B cell (primary cell): ENCODE data around the gene LRBA. TPM values are rescaled to one million over a fixed set of nuclear protein-coding genes. Genes with fewer than 3 reads are reported as not detected.

Source experiments
- ATAC-seq: fragments of 200-7000 bp; cut with Tn5 transposase; one replicate; pipeline ENCODE4 v1.10.0; 2021; ENCODE audit warnings: low read depth, mild to moderate bottlenecking, moderate number of reproducible peaks, moderate library complexity
- CTCF ChIA-PET: fragments of 350-600 bp; sonication (Branson Sonifier 250); formaldehyde crosslinking; loops from one replicate; lab custom pipeline; 2021; ENCODE audit warnings: antibody characterized with exemption, inconsistent platforms; lab: Charles Lee
- POLR2A ChIA-PET: fragments of 350-600 bp; sonication (Branson Sonifier 250); formaldehyde crosslinking; loops from one replicate; lab custom pipeline; 2021; ENCODE audit warnings: antibody characterized with exemption; lab: Charles Lee
- DNase-seq: peaks from one replicate; pipeline ENCODE4 v3.0.0; 2013
- H2AFZ ChIP-seq: 2 replicates; pipeline ENCODE4 v1.6.1; 2012; ENCODE audit warnings: mild to moderate bottlenecking, low read depth, low read length; ENCODE audit not compliant: insufficient read depth, poor library complexity, severe bottlenecking
- H3K27ac ChIP-seq, 2 donors: 1 replicate in 1 of 2; 2 replicates in 1 of 2; pipeline ENCODE4 v1.5.1; 2012 to 2013; ENCODE audit warnings: low read length in 2 of 2, mild to moderate bottlenecking in 2 of 2, moderate library complexity in 1 of 2
- H3K27me3 ChIP-seq, 4 experiments: fragments of 200-600 bp in 1 of 4; sonication (generic) in 1 of 4; replicated peaks in 1 of 4; 1 replicate in 2 of 4; 2 replicates in 2 of 4; pipeline versions ENCODE4 v1.6.1 to v1.7.0; 2013 to 2016; ENCODE audit warnings: low read length in 3 of 4, mild to moderate bottlenecking in 2 of 4, mixed read lengths in 1 of 4, moderate library complexity in 1 of 4; ENCODE audit not compliant: insufficient read depth in 4 of 4, control insufficient read depth in 3 of 4; ENCODE audit errors: control extremely low read depth in 1 of 4
- H3K36me3 ChIP-seq, 2 experiments: replicated peaks in 1 of 2; 1 replicate in 1 of 2; 2 replicates in 1 of 2; pipeline versions ENCODE4 v1.6.1 to v1.7.1; 2013; ENCODE audit warnings: low read length in 1 of 2; ENCODE audit not compliant: insufficient read depth in 2 of 2, control insufficient read depth in 1 of 2; ENCODE audit errors: control extremely low read depth in 1 of 2, extremely low read depth in 1 of 2
- H3K4me1 ChIP-seq, 2 donors: fragments of 200-600 bp in 1 of 2; sonication (generic) in 1 of 2; 1 replicate in 1 of 2; 2 replicates in 1 of 2; pipeline versions ENCODE4 v1.5.1 to v1.6.1; 2013 to 2017; ENCODE audit warnings: low read length in 2 of 2; ENCODE audit not compliant: control insufficient read depth in 2 of 2, insufficient read depth in 2 of 2
- H3K4me2 ChIP-seq: replicated peaks from 2 replicates; pipeline ENCODE3; 2012; ENCODE audit warnings: mild to moderate bottlenecking, low read depth, low read length; ENCODE audit not compliant: poor library complexity, severe bottlenecking
- H3K4me3 ChIP-seq, 5 experiments: fragments of 200-600 bp in 1 of 5; sonication (generic) in 1 of 5; 1 replicate in 3 of 5; 2 replicates in 2 of 5; pipeline versions ENCODE4 v1.5.1 to v1.7.0; 2011 to 2016; ENCODE audit warnings: low read length in 4 of 5, mild to moderate bottlenecking in 4 of 5, low read depth in 2 of 5, control low read depth in 1 of 5, moderate library complexity in 1 of 5; ENCODE audit not compliant: insufficient read depth in 1 of 5; ENCODE audit errors: control extremely low read depth in 1 of 5, extremely low read depth in 1 of 5
- H3K79me2 ChIP-seq: fragments of 200-600 bp; sonication (generic); one replicate; pipeline ENCODE4 v1.6.0; 2016; ENCODE audit warnings: low read length; ENCODE audit not compliant: control insufficient read depth, insufficient read depth
- H3K9ac ChIP-seq: fragments of 200-600 bp; sonication (generic); 2 replicates; pipeline ENCODE4 v1.6.1; 2017; ENCODE audit warnings: mild to moderate bottlenecking, low read length, moderate library complexity
- H3K9me3 ChIP-seq, 3 donors: one replicate each; pipeline versions ENCODE4 v1.6.1 to v1.7.1; 2013; ENCODE audit warnings: low read length in 2 of 3; ENCODE audit not compliant: control insufficient read depth in 2 of 3, insufficient read depth in 1 of 3; ENCODE audit errors: control extremely low read depth in 1 of 3
- H4K20me1 ChIP-seq: 2 replicates; pipeline ENCODE4 v1.6.0; 2012; ENCODE audit warnings: mild to moderate bottlenecking, low read length; ENCODE audit not compliant: insufficient read depth, control insufficient read depth, poor library complexity, severe bottlenecking
- H3K27ac Mint-ChIP-seq: one replicate; pipeline ENCODE4 v1.8.0; 2021; ENCODE audit warnings: mixed read lengths
- H3K27me3 Mint-ChIP-seq: one replicate; pipeline ENCODE4 v1.8.0; 2021; ENCODE audit warnings: mixed read lengths
- H3K4me1 Mint-ChIP-seq: one replicate; pipeline ENCODE4 v1.8.0; 2021; ENCODE audit warnings: mixed read lengths
- H3K4me3 Mint-ChIP-seq: one replicate; pipeline ENCODE4 v1.8.0; 2021; ENCODE audit warnings: mixed read lengths
- H3K9me3 Mint-ChIP-seq: one replicate; pipeline ENCODE4 v1.8.0; 2022; ENCODE audit warnings: mixed read lengths; ENCODE audit not compliant: insufficient read depth
- CTCF ChIP-seq: fragments of 200-600 bp; IDR thresholded peaks from one replicate; pipeline ENCODE4 v1.8.0; 2022; ENCODE audit warnings: antibody characterized with exemption, mild to moderate bottlenecking
- EZH2 ChIP-seq: IDR thresholded peaks from 2 replicates; pipeline ENCODE4 v1.6.1; 2012; ENCODE audit warnings: borderline replicate concordance, low read depth, mild to moderate bottlenecking, moderate library complexity, low read length; ENCODE audit not compliant: insufficient read depth, poor library complexity, severe bottlenecking
- WGBS: methylation state at CpG from one replicate; pipeline ENCODE4 v1.1.5; 2013; ENCODE audit warnings: missing lambda C conversion rate; ENCODE audit not compliant: insufficient coverage; 5-methylcytosine and 5-hydroxymethylcytosine counted together
- intact Hi-C: fragments of 100-400 bp; cut with micrococcal nuclease; formaldehyde crosslinking; loops from one replicate; pipeline ENCODE4 v1.10.0; 2022
- polyA plus RNA-seq: library from polyadenylated mRNA; depleted of rRNA; stranded (reverse); fragments of >200 nt; gene quantifications from 2 replicates; pipeline ENCODE4 v1.2.3, GENCODE V29; 2012
- total RNA-seq, 2 donors: library from RNA; stranded (reverse); fragments of 120-200 nt in 1 of 2; gene quantifications; 1 replicate in 1 of 2; 2 replicates in 1 of 2; pipeline versions ENCODE4 v1.2.3 to v1.2.4, GENCODE V29; 2013 to 2022

Gene LRBA
- total and polyA plus RNA-seq, 2 donors (not counting 1 experiment from before 2014, with no cell fraction given), result 17.5 to 86.7 TPM

- H3K27ac ChIP-seq, result no peak overlapping the region
- no peak overlapping the region for H3K9ac ChIP-seq
- ATAC-seq (no peak), DNase-seq (no peak)
- H3K36me3 ChIP-seq, result no peaks in the 10 kb centered on the region
- no peaks in the 10 kb centered on the region for H3K4me1 ChIP-seq
- H3K4me2 ChIP-seq, result no peak overlapping the region
- no peak for TF ChIP-seq CTCF
- TF ChIP-seq EZH2, result no peak
- H3K79me2 ChIP-seq, result no peaks in the 10 kb centered on the region
- peaks cover 0 to 1% (median 0%) of the 10 kb centered on the region in 3 donors for H3K9me3 ChIP-seq
- H3K4me1 Mint-ChIP-seq, result peaks cover 3% of the 10 kb centered on the region
- no peaks in the 10 kb centered on the region for H3K9me3 Mint-ChIP-seq
- intact Hi-C loops, result no loop called here
- H3K4me3 ChIP-seq, result no peak overlapping the region
- H3K27ac Mint-ChIP-seq, result no peak overlapping the region
- no peaks in the 10 kb centered on the region for H3K27me3 ChIP-seq
- ChIA-PET POLR2A (no interaction called here), CTCF (no interaction called here)
- no peaks in the 10 kb centered on the region for H4K20me1 ChIP-seq
- H2AFZ ChIP-seq, result no peak overlapping the region
- WGBS, result 14% methylated on average over 1 of the region's 1 CpG
- no peak overlapping the region for H3K4me3 Mint-ChIP-seq
- H3K27me3 Mint-ChIP-seq, result no peaks in the 10 kb centered on the region
Measured at GRCh38 chr4:150682126-150682525, 333.0 kb downstream of the LRBA start.

- Histone ChIP-seq H3K9ac (no peak overlapping the region), H4K20me1 (no peaks in the 10 kb centered on the region), H3K36me3 (no peaks in the 10 kb centered on the region), H3K4me3 (no peak overlapping the region), H3K27me3 (no peaks in the 10 kb centered on the region), H2AFZ (no peak overlapping the region), H3K79me2 (no peaks in the 10 kb centered on the region), H3K9me3 (no peaks in the 10 kb centered on the region), H3K4me2 (no peak overlapping the region), H3K27ac (no peak overlapping the region), H3K4me1 (no peaks in the 10 kb centered on the region)
- H3K9me3 Mint-ChIP-seq, result no peaks in the 10 kb centered on the region
- H3K27me3 Mint-ChIP-seq, result no peaks in the 10 kb centered on the region
- TF ChIP-seq EZH2 (no peak), CTCF (no peak)
- no peak for ATAC-seq
- H3K4me1 Mint-ChIP-seq, result peaks cover 3% of the 10 kb centered on the region
- no peak overlapping the region for H3K27ac Mint-ChIP-seq
- no peak overlapping the region for H3K4me3 Mint-ChIP-seq
- intact Hi-C loops, result no loop called here
- POLR2A ChIA-PET, result no interaction called here
- no peak for DNase-seq
- CTCF ChIA-PET, result no interaction called here
Measured at GRCh38 chr4:150681063-150681462, 334.0 kb downstream of the LRBA start.
